Testis (tissue), 3 donors: ENCODE measurements around the gene BCAS3. TPM values are rescaled to one million over a fixed set of nuclear protein-coding genes. Genes with fewer than 3 reads are reported as not detected.

Experiments used
- DNase-seq: peaks from one replicate; pipeline ENCODE4 v3.0.0-alpha.2; 2019
- H3K27ac ChIP-seq, 2 donors: fragments of 200-600 bp; sonication (generic); one replicate each; pipeline ENCODE4 v1.5.1; 2019
- H3K27me3 ChIP-seq: fragments of 200-600 bp; sonication (generic); one replicate; pipeline ENCODE4 v1.5.1; 2019
- H3K36me3 ChIP-seq: fragments of 200-600 bp; sonication (generic); one replicate; pipeline ENCODE4 v1.5.1; 2017; ENCODE audit warnings: low read depth; ENCODE audit errors: missing control alignments
- H3K4me1 ChIP-seq: fragments of 200-600 bp; sonication (generic); one replicate; pipeline ENCODE4 v1.5.1; 2019
- H3K4me3 ChIP-seq, 2 donors: fragments of 200-600 bp; sonication (generic); one replicate each; pipeline ENCODE4 v1.5.1; 2017 to 2019
- H3K9me3 ChIP-seq: fragments of 200-600 bp; sonication (generic); one replicate; pipeline ENCODE4 v1.5.1; 2017
- POLR2A ChIP-seq: fragments of 450-650 bp; IDR thresholded peaks from one replicate; pipeline ENCODE4 v1.6.1; 2017; ENCODE audit warnings: antibody characterized with exemption, mild to moderate bottlenecking, moderate library complexity
- WGBS, 2 donors: methylation state at CpG; one replicate each; pipeline ENCODE4 v1.1.5; 2018; 5-methylcytosine and 5-hydroxymethylcytosine counted together
- intact Hi-C: fragments of 100-400 bp; cut with DNase I; formaldehyde crosslinking; loops from one replicate; pipeline ENCODE4 v1.15.1; 2023; ENCODE audit warnings: low total_unique reads
- polyA plus RNA-seq: library from polyadenylated mRNA; stranded (reverse); fragments of 350-450 nt; fragmentation: Illumina TruSeq; extraction: RNeasy Lipid Tissue Mini Kit (QIAGEN cat#74804); gene quantifications from one replicate; pipeline ENCODE4 v1.2.3, GENCODE V29; 2014; ENCODE audit warnings: low read depth, low replicate concordance; ENCODE audit not compliant: insufficient read depth
- total RNA-seq, 2 donors: library from RNA; depleted of rRNA; stranded (reverse); fragments of >200 nt; gene quantifications; one replicate each; pipeline ENCODE4 v1.2.3, GENCODE V29; 2016
- TF ChIP-seq, protein P1 (sequence below), 3 experiments: fragments of 450-650 bp in 2 of 3; fragments of 200-600 bp in 1 of 3; sonication (generic) in 1 of 3; IDR thresholded peaks; one replicate each; pipeline ENCODE4 v1.5.1; 2016 to 2019; ENCODE audit warnings: antibody characterized with exemption in 3 of 3, mild to moderate bottlenecking in 2 of 3, moderate library complexity in 1 of 3

The BCAS3 gene
- total and polyA plus RNA-seq, 3 donors from 2014 or later: 54.8 to 96.7 (median 73.0) TPM

DNA sequence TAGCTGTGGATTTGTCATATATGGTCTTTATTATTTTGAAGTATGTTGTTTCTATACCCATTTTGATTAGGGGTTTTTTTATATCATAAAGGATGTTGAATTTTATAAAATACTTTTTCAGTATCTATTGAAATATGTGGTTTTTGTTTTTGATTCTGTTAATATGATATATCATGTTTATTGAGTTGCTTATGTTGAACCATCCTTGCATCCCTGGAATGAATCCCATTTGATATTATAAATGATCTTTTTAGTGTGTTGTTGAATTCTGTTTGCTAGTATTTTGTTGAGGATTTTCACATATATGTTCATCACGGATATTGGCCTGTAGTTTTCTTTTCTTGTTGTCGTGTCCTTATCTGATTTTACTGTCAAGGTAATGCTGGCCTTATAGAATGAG is 286.5 kb downstream of the BCAS3 start:
- H3K36me3 ChIP-seq: no peaks in the 10 kb centered on the region
- no peak overlapping the region for H3K27ac ChIP-seq
- TF ChIP-seq POLR2A: no peak
- TF ChIP-seq, protein P1, sequence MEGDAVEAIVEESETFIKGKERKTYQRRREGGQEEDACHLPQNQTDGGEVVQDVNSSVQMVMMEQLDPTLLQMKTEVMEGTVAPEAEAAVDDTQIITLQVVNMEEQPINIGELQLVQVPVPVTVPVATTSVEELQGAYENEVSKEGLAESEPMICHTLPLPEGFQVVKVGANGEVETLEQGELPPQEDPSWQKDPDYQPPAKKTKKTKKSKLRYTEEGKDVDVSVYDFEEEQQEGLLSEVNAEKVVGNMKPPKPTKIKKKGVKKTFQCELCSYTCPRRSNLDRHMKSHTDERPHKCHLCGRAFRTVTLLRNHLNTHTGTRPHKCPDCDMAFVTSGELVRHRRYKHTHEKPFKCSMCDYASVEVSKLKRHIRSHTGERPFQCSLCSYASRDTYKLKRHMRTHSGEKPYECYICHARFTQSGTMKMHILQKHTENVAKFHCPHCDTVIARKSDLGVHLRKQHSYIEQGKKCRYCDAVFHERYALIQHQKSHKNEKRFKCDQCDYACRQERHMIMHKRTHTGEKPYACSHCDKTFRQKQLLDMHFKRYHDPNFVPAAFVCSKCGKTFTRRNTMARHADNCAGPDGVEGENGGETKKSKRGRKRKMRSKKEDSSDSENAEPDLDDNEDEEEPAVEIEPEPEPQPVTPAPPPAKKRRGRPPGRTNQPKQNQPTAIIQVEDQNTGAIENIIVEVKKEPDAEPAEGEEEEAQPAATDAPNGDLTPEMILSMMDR (IDR thresholded peaks at IDR 0.05): no peak
- no peak for DNase-seq
- no peaks in the 10 kb centered on the region for H3K27me3 ChIP-seq
- WGBS, 2 donors: 98 to 100% methylated on average over 2 of the region's 2 CpGs
- H3K4me1 ChIP-seq: no peaks in the 10 kb centered on the region
- intact Hi-C loops: no loop called here
- no peaks in the 10 kb centered on the region for H3K9me3 ChIP-seq
- no peak overlapping the region for H3K4me3 ChIP-seq

DNA sequence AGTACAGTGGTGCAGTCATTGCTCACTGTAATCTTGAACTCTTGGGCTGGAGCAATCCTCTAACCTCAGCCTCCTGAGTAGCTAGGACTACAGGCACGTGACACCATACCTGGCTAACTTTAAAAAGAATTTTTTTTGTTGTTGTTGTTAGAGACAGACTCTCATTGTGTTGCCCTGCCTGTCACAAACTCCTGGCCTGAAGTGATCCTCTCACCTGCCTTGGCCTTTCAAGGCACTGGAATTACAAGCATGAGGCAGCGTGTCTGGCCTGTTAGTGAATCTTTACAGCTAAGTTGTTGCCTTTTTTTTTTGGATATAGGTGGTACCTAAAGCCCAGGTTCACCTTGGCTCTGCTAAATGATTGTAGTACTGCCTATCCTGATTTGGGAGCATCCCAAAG is 290.6 kb downstream of the BCAS3 start:
- 89 to 92% methylated on average over 2 of the region's 2 CpGs for WGBS, 2 donors
- intact Hi-C loops: no loop called here

DNA sequence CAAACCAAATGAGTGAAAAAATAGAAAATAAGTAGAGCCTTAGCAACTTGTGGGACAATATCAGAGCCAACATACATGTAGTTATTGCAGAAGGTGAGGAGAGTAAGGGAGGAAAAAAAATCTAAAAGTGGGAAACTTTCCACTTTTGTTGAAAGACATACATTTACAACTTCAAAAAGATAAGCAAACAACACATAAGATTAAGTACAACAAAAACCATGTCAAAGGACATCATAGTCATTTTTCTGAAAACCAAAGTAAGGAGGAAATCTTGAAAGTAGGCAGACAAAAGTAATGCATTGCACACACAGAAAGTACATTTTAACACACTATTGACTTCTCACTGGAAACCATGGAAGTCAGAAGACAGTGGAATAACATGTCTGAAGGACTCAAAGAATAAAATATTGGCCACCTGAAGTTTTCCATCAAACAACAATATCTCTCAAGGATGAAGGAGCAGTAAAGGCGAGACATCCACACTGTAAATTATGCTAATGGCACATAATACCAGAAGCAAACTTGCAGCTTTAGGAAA is 291.9 kb downstream of the BCAS3 start:
- TF ChIP-seq, protein P1 (IDR thresholded peaks at IDR 0.05): no peak
- TF ChIP-seq POLR2A: no peak
- 90 to 95% methylated on average over 1 of the region's 1 CpG for WGBS, 2 donors
- H3K4me1 ChIP-seq: no peaks in the 10 kb centered on the region
- no peaks in the 10 kb centered on the region for H3K9me3 ChIP-seq
- intact Hi-C loops: no loop called here
- DNase-seq: no peak
- no peaks in the 10 kb centered on the region for H3K36me3 ChIP-seq
- no peak overlapping the region for H3K27ac ChIP-seq
- H3K4me3 ChIP-seq: no peak overlapping the region
- no peaks in the 10 kb centered on the region for H3K27me3 ChIP-seq

More for the DNA sequence above, 290.6 kb downstream of the BCAS3 start:
- Histone ChIP-seq H3K36me3 (no peaks in the 10 kb centered on the region), H3K4me1 (no peaks in the 10 kb centered on the region), H3K9me3 (no peaks in the 10 kb centered on the region), H3K4me3 (no peak overlapping the region), H3K27me3 (no peaks in the 10 kb centered on the region), H3K27ac (no peak overlapping the region)
- no peak for DNase-seq
- TF ChIP-seq, protein P1 (IDR thresholded peaks at IDR 0.05): no peak
- no peak for TF ChIP-seq POLR2A

DNA sequence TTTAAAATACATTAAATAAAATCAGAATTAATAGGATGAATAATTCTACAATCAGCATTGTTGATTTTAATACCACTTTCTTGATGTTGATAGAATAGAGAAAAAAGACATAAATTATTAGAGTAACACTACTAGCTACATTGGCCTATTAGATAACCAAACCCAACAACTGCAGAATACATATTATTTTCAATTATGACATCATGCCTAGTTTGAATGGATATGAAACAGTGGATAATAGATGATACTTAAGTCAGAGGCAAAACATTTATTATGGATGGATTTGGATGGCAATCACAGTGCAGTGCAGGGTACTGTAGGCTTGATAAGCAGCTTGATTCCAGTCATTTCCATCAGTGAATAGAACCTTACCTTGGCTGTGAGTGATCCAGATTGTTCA is 293.1 kb downstream of the BCAS3 start:
- no peak for TF ChIP-seq POLR2A
- TF ChIP-seq, protein P1 (IDR thresholded peaks at IDR 0.05): no peak
- Histone ChIP-seq H3K27ac (no peak overlapping the region), H3K4me3 (no peak overlapping the region), H3K27me3 (no peaks in the 10 kb centered on the region), H3K36me3 (no peaks in the 10 kb centered on the region), H3K4me1 (no peaks in the 10 kb centered on the region), H3K9me3 (no peaks in the 10 kb centered on the region)
- intact Hi-C loops: no loop called here
- DNase-seq: no peak
